Skeletal muscle satellite cell (primary cell): ENCODE measurements around the gene MBD3.
A peak's percentile ranks its signal among the peaks of the same experiment; 100 is the strongest.
"Not testable (repeated sequence)": the region's sequence is repeated elsewhere in the genome, so short reads cannot be mapped to it uniquely, and the experiment has no call there.

Experiments
- H3K27me3 ChIP-seq: 2 replicates; pipeline ENCODE4 v1.7.0; 2013; ENCODE audit warnings: low read length; ENCODE audit not compliant: control insufficient read depth, insufficient read depth
- H3K36me3 ChIP-seq: 2 replicates; pipeline ENCODE4 v1.7.0; 2013; ENCODE audit warnings: mild to moderate bottlenecking, control low read depth, low read length; ENCODE audit not compliant: insufficient read depth
- H3K4me1 ChIP-seq: 2 replicates; pipeline ENCODE4 v1.7.0; 2013; ENCODE audit warnings: low read length; ENCODE audit not compliant: control insufficient read depth, insufficient read depth
- H3K4me2 ChIP-seq: 2 replicates; pipeline ENCODE4 v1.7.0; 2013; ENCODE audit warnings: mild to moderate bottlenecking, low read length
- H3K4me3 ChIP-seq: 2 replicates; pipeline ENCODE4 v1.7.0; 2013; ENCODE audit warnings: low read length
- H3K9ac ChIP-seq: 2 replicates; pipeline ENCODE4 v1.7.0; 2013; ENCODE audit warnings: mild to moderate bottlenecking, low read depth, low read length, moderate library complexity
- H3K9me3 ChIP-seq: replicated peaks from 2 replicates; pipeline ENCODE4 v1.7.0; 2013; ENCODE audit warnings: mild to moderate bottlenecking, control low read depth, low read length

Gene MBD3

GRCh38 chr19:1549332-1549945, 43.2 kb downstream of the MBD3 start:
- Histone ChIP-seq H3K9ac (no peak overlapping the region), H3K36me3 (peaks cover 6% of the 10 kb centered on the region), H3K4me1 (no peaks in the 10 kb centered on the region), H3K4me3 (no peak overlapping the region), H3K4me2 (no peak overlapping the region), H3K9me3 (no peaks in the 10 kb centered on the region), H3K27me3 (peaks cover 3% of the 10 kb centered on the region)

GRCh38 chr19:1540365-1540925, 52.2 kb downstream of the MBD3 start:
- Histone ChIP-seq H3K9me3 (no peaks in the 10 kb centered on the region), H3K4me1 (peaks cover 6% of the 10 kb centered on the region), H3K36me3 (no peaks in the 10 kb centered on the region), H3K4me2 (no peak overlapping the region), H3K27me3 (peaks cover 10% of the 10 kb centered on the region), H3K9ac (no peak overlapping the region), H3K4me3 (no peak overlapping the region)

- H3K4me3 ChIP-seq, H3K4me2 ChIP-seq, H3K27me3 ChIP-seq, H3K9ac ChIP-seq, H3K9me3 ChIP-seq, H3K36me3 ChIP-seq, H3K4me1 ChIP-seq: not testable (repeated sequence)
Measured at GRCh38 chr19:1539749-1540148, 52.9 kb downstream of the MBD3 start.

- Histone ChIP-seq H3K9ac (no peak overlapping the region), H3K4me1 (peaks cover 6% of the 10 kb centered on the region), H3K4me2 (peak overlapping the region; percentile 52), H3K36me3 (no peaks in the 10 kb centered on the region), H3K27me3 (peaks cover 10% of the 10 kb centered on the region), H3K4me3 (no peak overlapping the region), H3K9me3 (no peaks in the 10 kb centered on the region)
Measured at GRCh38 chr19:1538978-1539377, 53.7 kb downstream of the MBD3 start.

- H3K9me3 ChIP-seq, H3K9ac ChIP-seq, H3K27me3 ChIP-seq, H3K4me1 ChIP-seq, H3K4me2 ChIP-seq, H3K4me3 ChIP-seq, H3K36me3 ChIP-seq: not testable (repeated sequence)
Measured at GRCh38 chr19:1535699-1536098, 57.0 kb downstream of the MBD3 start.

- H3K4me2 ChIP-seq, result no peak overlapping the region
- peaks cover 6% of the 10 kb centered on the region for H3K4me1 ChIP-seq
- H3K36me3 ChIP-seq, result no peaks in the 10 kb centered on the region
- H3K4me3 ChIP-seq, result no peak overlapping the region
- no peak overlapping the region for H3K9ac ChIP-seq
- H3K27me3 ChIP-seq, result peaks cover 3% of the 10 kb centered on the region
- no peaks in the 10 kb centered on the region for H3K9me3 ChIP-seq
Measured at GRCh38 chr19:1534972-1535371, 57.7 kb downstream of the MBD3 start.

- Histone ChIP-seq H3K4me1 (peaks cover 2% of the 10 kb centered on the region), H3K4me2 (no peak overlapping the region), H3K9me3 (no peaks in the 10 kb centered on the region), H3K4me3 (no peak overlapping the region), H3K27me3 (no peaks in the 10 kb centered on the region), H3K36me3 (no peaks in the 10 kb centered on the region), H3K9ac (no peak overlapping the region)
Measured at GRCh38 chr19:1533510-1534150, 59.0 kb downstream of the MBD3 start.

- Histone ChIP-seq H3K4me1 (no peaks in the 10 kb centered on the region), H3K4me3 (no peak overlapping the region), H3K27me3 (no peaks in the 10 kb centered on the region), H3K4me2 (no peak overlapping the region), H3K9ac (no peak overlapping the region), H3K9me3 (no peaks in the 10 kb centered on the region), H3K36me3 (no peaks in the 10 kb centered on the region)
Measured at GRCh38 chr19:1532003-1532402, 60.7 kb downstream of the MBD3 start.

- Histone ChIP-seq H3K27me3 (no peaks in the 10 kb centered on the region), H3K4me1 (no peaks in the 10 kb centered on the region), H3K4me3 (no peak overlapping the region), H3K36me3 (no peaks in the 10 kb centered on the region), H3K9ac (no peak overlapping the region), H3K9me3 (no peaks in the 10 kb centered on the region), H3K4me2 (no peak overlapping the region)
Measured at GRCh38 chr19:1531587-1531986, 61.1 kb downstream of the MBD3 start.

GRCh38 chr19:1530856-1531255, 61.8 kb downstream of the MBD3 start:
- not testable (repeated sequence) for H3K9ac ChIP-seq, H3K4me1 ChIP-seq, H3K4me3 ChIP-seq, H3K27me3 ChIP-seq, H3K9me3 ChIP-seq, H3K36me3 ChIP-seq, H3K4me2 ChIP-seq

- H3K36me3 ChIP-seq, result no peaks in the 10 kb centered on the region
- H3K4me1 ChIP-seq, result no peaks in the 10 kb centered on the region
- no peak overlapping the region for H3K9ac ChIP-seq
- H3K4me2 ChIP-seq, result no peak overlapping the region
- no peak overlapping the region for H3K4me3 ChIP-seq
- peaks cover 15% of the 10 kb centered on the region for H3K27me3 ChIP-seq
- H3K9me3 ChIP-seq, result no peaks in the 10 kb centered on the region
Measured at GRCh38 chr19:1529430-1529816, 63.2 kb downstream of the MBD3 start.
